HG02610 (cell line): ENCODE data around the gene OCRL.
A peak's percentile ranks its signal among the peaks of the same experiment; 100 is the strongest.

Source experiments
- ATAC-seq: cut with Tn5 transposase; IDR thresholded peaks from one replicate; pipeline ENCODE4 v1.9.1; 2021; ENCODE audit warnings: mild to moderate bottlenecking, moderate library complexity; ENCODE audit not compliant: unreplicated experiment

OCRL gene

DNA sequence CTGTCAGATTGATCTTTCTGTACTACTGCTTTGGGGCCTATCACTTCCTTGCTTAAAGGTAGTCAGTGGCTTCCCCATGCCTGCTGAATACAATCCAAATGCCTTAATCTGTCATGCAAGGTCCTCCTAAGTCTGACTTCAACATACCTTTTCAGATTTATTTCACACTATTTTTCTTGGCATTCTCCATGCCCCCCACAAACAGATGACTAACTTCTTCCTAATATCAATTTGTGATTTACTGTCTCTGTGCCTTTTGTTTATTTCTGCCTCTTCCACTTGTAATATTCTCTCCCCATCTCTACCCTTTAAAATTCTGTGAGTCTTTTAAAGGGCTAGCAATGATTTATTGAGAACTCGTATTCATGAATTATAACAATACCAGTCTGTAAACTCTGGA is 41.8 kb downstream of the OCRL start:
- ATAC-seq: no peak

DNA sequence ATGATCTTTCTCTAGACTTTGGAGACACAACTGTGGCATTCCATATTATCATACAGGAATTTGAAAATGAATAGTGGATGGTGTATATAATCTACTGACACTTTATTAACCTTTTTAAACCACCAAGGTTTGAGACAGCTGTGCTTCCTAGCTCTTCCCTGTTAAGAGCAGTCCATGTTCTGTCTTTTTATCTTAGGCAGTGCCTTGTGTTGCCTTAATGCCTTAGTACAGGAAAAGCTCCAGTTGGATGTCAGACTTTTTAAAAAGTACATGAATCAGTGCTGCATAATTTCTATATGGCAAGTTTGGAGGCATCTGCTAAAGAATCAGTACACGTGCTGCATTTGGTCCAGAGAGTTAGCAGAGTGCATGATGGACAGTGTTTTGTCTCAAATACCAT is 45.1 kb downstream of the OCRL start:
- ATAC-seq: no peak

DNA sequence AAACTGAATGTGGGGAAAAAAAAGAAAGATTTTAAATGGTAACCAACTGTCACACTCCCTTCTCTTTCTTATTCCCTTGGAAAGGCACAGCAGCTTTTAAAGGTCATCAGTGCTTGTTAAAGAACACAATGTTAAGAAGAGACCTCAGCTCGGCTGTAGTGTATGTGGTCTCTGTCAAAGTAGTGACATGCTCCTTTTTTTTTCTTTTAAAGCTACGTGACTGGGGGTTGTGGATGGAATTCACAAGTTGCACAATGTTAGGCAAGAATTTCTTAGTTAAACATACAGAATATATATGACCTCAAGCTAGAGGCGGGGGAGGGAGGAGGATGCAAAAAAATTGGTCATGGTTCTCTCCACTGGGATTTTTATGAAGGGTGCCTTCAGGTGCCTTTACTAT is 45.6 kb downstream of the OCRL start:
- ATAC-seq: no peak

DNA sequence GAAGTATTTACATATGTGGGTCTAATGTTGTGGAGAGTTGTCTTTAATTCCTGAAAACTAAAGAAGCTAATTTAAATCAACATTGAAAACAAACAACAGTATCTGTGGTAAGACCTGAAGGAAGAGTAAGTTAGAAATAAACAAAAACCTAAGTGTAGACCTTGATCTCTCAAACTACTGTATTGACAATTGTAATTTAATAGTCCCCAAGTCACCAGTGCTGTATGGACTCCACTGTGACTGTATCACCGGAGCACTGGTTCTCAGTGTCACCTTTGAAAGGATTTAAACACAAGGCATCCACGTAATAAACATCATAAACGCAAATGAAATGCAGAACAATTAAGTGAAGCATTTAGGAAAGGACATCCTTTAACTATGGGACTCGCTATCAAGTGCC is 46.4 kb downstream of the OCRL start:
- no peak for ATAC-seq

DNA sequence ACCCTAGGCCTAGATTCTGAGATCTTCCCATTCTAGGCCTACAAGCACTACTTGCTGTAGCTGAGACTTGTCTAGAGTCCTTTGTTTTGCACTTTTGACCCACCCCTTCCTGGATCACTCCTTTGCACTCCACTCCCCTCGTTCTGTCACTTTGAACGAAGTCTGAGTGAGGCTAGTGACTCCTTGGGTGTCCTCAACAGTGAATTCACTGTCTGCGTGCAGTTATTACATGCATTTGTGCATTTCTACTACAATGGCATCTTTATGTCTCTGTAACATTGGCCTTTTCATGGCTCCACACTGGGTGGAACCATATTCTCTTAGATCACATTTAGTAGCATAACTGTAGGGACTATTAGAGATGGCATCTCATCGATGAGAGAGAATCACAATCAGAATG is 50.5 kb downstream of the OCRL start:
- ATAC-seq: no peak

DNA sequence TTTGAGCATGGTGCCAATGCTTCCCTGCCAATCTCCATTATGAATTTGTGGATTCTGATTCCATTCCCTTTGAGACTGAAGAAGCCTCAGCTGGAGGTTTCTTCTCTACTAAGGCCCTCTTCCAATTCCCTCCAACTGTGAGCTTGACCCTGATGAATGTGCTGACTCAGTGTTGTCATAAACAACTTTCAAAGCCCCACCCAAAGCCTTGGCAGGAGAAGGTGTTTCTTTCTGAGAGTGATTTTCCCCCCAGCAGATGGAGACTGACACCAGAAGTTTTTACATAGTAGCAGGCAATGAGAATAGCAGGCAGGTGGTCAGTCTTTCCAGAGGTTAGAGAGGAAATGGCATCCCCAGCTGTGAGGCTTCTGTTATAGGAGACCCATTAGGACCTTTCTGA is 53.1 kb downstream of the OCRL start:
- ATAC-seq: no peak

DNA sequence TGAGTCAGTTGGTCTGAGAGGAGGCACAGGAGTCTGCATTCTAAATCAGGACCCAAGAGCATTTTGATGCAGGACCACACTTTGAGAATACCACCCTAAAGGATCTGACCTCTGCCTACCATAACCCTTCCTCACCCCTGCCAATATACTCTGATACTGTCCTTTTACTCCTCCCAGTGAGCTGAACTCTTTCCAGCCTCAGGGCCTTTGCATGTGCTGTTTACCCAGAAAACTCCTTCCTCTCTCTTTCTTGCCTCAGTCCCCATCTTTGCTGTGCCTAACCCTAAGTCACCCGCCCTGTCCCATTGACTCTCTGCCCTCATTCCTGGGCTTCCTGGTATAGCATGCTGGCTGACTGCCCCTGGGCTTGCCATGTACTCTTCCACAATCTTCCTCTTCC is 54.7 kb downstream of the OCRL start:
- no peak for ATAC-seq

DNA sequence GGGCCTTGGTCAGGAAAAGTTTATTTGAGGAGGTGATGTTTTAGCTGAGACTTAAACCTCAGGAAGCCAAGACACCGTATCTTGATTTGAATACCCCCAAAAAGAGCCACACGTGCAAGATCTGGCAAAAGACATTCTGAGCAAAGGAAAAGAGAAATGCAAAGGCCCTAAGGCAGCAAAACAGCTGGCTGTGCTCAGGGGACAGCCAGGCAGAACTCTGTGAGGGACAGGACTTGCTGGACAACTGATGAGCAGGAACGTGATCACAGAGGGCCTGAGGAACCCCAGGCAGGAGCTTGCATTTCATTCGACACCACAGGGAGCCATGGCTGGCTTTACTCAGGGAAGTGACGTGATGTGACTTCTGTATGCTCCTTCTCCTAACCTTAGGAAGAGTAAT is 56.0 kb downstream of the OCRL start:
- no peak for ATAC-seq

DNA sequence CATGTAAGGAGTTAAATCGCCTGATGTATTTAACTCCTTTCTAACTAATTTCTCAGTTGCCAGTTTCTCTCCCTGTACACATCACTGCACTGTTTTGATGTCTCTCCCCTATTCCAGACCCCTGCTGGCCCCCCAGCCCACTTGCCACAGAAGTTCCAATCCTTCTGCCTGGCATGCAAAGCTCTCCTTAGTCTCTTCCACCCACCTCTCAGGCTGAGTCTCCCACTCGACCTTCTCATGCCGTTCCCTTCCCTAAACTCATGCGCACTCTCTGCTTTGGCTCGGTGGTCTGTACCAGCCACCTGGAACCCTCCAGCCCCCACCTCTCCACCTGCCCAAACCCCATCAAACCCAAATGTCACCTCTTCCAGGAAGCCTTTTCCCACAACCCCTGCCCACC is 57.8 kb downstream of the OCRL start:
- ATAC-seq: no peak

DNA sequence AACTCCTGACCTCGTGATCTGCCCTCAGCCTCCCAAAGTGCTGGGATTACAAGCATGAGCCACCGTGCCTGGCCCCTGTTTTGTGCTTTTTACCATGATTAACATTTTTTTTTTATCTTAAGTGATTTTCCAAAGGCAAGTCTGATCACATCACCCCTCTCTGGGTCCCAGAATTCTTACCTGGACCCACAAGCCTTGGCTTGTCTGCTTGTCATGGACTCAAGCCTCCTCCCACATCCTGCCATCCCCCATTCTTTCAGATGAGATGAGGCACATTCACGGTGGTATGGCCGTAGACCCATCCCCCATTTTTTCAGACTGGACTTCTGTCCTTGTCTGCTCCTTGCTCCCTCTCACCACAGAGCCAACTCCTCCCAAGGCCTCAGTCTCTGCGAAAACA is 59.4 kb downstream of the OCRL start:
- no peak for ATAC-seq

DNA sequence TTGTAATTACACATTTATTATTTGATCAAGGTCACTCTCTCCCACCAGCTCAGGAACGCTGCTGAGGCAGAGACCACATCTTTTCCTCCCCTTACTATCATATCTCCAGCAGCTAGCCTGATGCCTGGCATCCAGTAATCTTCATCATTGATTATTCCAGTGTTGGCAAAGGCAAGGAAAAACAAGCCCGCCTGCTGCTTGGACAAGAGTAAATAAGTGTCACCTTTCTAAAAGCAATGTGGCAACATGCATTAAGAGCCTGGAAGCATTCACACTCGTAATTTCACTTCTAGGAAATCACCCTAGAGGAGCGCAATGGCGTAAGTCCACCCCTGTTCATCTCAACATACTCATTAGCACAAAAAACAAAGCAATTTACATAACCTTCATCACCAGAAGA is 59.9 kb downstream of the OCRL start:
- no peak for ATAC-seq

DNA sequence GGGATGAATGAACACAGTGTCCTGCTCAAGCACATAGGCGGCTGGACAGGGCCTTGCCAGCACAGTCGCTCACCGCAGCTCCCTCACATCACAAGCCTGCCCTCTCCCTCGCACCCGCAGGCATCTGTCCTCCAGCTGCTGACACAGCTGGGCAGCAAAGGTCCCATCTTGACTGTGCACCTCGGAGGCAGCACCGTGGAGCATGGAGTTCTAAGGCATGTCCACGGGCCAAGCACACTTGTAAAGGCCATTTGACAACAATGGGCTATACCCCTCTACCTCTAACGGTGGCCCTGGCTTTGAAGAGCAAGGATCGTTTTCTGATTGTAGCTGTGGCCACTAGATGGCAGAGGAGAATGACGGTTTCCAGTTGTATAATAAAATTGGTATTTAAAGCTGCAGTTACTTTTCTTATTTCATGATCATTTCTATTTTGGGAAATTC is 60.9 kb downstream of the OCRL start:
- ATAC-seq: no peak

DNA sequence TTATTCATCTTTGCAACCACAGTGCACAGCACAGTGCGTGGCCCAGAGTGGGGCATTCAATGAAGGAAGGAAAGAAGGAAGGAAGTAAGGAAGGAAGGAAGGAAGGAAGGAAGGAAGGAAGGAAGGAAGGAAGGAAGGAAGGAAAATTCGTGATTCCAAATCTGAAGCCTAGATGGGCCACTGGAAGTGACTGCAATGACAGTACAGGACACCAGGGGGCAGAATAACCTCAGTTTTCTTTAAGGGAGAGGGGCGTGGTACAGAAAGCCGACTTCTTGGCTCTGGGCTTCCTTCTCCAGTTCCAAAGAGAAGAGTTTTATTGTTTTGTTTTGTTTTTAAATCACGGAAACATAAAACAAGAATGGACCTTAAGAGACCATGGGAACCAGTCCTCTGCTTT is 66.9 kb downstream of the OCRL start:
- no peak for ATAC-seq

DNA sequence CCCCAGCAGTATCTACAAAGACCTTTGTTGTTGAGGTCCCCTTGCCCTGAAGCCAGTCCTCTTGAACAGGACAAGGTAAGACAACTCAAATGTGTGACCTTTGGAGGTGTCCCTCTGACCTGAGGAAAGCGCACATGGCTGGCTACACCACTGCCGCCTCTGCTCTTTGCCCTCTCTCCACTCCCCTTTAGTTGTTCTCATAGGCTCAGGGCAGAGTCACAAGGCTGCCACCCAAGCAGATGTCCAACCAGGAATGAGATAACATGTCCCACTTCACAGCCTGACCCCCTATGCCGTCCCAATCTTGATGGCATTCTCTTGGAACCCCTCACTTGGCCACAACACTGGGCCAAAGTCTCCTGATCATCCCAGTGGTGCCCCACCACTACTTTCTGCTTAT is 68.4 kb downstream of the OCRL start:
- no peak for ATAC-seq

DNA sequence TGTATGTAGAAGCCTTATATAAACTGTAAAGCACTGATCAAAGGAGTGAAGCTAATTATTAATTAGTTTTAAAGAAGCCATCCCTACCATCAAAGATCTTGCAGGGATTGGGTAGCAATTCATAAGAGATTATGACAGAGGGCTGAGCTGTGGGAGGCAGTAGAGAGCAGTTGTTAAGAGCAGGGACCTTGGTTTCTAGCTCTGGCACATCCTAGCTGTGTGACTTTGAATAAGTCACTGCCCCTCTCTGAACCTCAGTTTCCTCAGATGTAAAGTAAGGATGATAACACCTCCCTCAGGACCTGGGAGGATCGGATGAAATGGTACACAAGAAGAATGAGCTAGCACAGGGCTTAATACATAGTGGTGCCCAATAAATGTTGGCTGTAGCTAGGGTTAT is 69.3 kb downstream of the OCRL start:
- ATAC-seq: no peak

DNA sequence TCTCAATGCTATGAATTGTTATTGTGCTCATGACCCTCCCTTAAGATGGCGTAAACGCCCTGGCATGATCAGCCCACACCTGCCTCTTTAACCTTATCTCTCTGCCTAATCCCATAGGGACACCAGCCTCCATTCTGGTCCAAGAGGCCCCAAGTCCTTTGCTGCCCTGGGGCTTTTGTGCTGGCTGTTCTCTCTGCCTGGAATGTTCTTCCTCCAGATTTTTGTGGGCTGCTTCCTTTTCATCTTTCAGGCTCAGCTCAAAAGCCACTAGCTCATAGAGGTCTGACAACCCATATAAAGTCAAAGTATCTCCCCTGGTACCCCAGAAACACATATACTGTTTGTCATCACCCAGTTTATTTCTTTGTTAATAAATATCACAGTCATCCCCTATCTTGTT is 72.3 kb downstream of the OCRL start:
- ATAC-seq: no peak

DNA sequence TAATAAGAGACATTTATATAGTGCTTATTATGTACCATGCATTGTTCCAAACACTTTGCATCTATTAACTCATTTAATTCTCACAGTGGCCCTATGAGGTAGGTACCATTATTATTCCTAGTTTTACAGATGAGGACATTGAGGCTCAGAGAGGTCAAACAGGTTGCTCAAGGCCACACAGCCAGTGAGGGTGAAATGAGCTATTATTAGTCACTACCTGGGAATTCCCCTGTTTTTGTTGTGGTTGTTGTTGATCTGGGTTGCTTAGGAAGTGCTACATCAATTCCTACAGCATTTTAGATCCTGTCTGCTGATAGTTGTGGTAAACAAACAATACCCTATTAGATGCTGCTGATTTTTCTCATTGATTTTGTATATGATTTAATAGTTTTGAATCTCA is 73.5 kb downstream of the OCRL start:
- peak; percentile 57 for ATAC-seq

DNA sequence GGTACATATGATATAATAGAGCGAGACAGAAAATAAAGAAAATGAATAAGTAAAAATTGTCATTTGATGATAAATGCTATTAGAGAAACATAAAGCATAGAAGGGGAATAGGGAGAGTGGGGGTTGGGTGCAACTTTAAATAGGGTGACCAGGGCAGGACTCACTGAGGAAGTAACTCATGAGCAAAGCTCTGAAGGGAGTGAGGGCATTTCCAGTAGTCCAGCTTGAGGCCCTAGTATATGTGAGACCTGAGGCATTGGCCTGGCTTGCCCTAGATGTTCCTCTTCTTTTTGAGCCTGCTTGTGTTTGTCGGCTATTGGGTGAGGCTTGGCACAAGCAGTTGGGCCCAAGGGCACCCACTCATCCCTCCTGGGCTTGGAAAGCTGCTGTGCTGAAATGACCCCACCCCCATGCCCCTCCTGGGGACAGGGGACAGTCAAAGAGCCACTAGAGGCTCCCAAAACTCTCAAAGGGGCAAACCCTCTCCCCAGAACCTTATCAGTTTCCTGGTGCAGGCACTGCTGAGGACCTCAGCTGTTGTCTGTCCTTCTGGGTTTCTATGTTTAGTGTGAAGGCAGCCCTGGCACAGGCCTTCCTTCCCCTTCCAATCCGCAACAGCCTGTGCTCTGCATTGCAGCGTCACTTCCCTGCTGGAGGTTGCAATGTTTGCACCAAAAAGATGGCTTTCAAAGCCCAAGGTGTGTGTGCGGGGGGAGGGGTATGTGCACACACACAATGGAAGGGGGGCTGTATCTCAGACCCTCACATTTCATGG is 74.6 kb downstream of the OCRL start:
- no peak for ATAC-seq

DNA sequence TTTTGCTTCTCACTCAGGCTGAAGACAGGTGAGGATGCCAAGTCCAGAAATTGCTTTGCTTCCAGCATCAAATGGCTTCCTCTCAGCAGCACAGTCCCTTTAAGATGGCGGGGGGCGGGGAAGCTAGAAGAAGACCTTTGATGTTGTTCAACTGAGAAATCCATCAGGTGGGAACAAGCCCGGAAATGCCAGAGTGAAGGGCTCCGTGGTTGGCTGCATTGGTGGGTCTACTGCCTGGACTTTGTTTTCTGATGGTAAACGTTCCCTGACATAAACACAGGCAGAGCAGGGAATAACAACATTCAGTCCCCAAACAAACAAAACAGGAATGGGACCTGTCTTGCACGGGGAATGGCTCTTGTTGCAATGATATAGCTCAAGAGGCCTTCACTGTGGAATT is 77.4 kb downstream of the OCRL start:
- no peak for ATAC-seq

DNA sequence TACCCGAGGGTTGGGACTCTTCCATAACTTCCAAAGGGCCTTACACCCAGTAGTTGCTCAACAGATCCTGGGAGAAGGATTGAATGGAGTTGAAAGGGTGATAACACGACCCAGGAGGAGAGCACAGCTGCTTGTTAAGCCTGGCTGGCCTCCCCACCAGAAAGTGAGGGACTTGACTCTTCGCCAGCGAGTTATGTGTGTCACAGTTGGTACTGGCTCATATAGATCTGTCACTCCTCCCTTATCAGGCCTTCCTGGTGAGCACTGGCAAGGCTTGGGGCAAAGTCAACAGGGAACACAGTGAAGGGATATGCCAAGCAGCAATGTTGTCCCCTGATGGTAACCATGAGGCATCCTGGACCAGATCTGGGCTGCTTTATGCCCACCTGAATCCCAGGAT is 78.9 kb downstream of the OCRL start:
- no peak for ATAC-seq

DNA sequence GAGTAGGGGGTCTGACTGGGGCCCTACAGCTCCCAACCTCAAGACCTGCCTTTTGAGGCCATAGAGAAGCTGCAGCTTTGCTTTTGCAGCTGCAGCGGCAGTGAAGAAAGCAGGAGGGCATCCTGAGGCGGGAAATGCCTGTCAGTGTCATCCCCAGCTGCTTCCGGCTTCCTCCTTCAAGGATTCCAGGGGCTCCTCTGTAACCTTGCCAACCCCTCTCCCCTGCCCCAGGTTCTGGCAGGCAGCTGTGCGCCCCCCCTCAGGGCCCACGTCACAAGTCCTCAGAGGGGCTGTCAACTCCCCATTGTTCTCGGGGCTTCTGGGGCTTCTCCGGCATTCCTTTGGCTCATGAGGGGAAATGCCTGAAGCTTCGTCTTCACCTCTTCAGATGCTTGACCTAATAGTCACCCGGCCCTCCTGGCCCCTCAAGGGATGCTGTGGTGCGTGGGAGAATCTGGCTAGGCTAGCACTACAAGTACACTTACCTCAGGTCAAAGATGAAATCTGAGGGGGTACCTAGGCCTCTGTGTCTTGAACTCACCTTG is 82.8 kb downstream of the OCRL start:
- no peak for ATAC-seq

DNA sequence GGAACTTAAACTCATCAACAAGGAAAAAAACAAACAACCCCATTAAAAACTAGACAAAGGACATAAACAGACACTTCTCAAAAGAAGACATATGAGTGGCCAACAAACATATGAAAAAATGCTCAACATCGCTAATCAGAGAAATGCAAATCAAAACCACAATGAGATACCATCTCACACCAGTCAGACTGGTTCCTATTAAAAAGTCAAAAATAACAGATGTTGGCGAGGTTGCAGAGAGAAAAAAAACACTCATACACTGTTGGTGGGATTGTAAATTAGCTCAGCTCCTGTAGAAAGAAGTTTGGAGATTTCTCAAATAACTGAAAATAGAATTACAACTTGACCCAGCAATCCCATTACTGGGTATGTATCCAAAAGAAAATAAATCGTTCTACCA is 86.0 kb downstream of the OCRL start:
- no peak for ATAC-seq

DNA sequence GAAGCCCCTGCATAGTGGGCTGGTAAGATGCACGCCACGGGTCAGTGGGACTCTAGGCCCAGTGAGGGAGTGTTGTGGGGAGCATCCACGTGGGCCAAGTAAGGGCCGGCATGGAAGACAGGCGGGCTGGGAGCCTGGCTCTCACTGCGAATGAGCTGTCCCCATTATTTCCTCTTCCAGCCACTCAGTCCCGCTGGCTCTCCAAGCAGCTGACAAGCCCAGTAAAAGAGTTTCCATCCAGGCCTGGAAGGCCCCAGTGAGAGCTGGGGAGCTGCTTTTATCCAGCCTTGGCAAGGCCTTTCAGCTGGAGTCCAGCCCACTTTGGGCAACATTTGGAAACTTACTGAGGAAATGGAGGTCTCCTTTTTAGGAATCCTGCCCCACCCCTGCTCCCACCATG is 89.8 kb downstream of the OCRL start:
- no peak for ATAC-seq
